ENCODE data around the gene PTGES3L.

GRCh38 chr17:43024407-43025289 lies 44.8 kb upstream of the PTGES3L start, which contains the start of gene RND2:
- TF ChIP-seq CTCF (IDR thresholded peaks at IDR 0.05; ENCODE audit: low read depth, low read length, missing input control) = peak; percentile 85
- TF ChIP-seq EGR1 (IDR thresholded peaks at IDR 0.05; ENCODE audit: low read depth in 2 of 2) = peak; percentile 48 to 56
- TF ChIP-seq SP1 (IDR thresholded peaks at IDR 0.05) = peak; percentile 56
- no peak for TF ChIP-seq TAF1 (conservative IDR thresholded peaks at IDR 0.05)
- peak; percentile 54 for TF ChIP-seq MAX (IDR thresholded peaks at IDR 0.05)
- TF ChIP-seq JUND (IDR thresholded peaks at IDR 0.05) = peak; percentile 47 to 80

All from liver (tissue), 3 donors.